Endothelial cell of umbilical vein (primary cell): Measurements from ENCODE around the gene DAB2IP. TPM values are rescaled to one million over a fixed set of nuclear protein-coding genes. Genes with fewer than 3 reads are reported as not detected.

ENCODE experiments used
- BruUV-seq: library from RNA; stranded (reverse); fragments of 400-500 nt; replicated peaks from 2 replicates; lab custom pipeline; 2021; lab: Mats Ljungman, UMichigan
- CTCF ChIA-PET: fragments of 300-600, 350-600 bp; sonication (Branson Sonifier 250); formaldehyde crosslinking; loops from one replicate; lab custom pipeline; 2021; ENCODE audit warnings: antibody characterized with exemption, inconsistent platforms; lab: Charles Lee
- POLR2A ChIA-PET: fragments of 300-600, 350-600 bp; sonication (Branson Sonifier 250); formaldehyde crosslinking; loops from one replicate; lab custom pipeline; 2021; ENCODE audit warnings: antibody characterized with exemption, inconsistent platforms; lab: Charles Lee
- DNase-seq: peaks from one replicate; pipeline ENCODE4 v3.0.0-alpha.2; 2011; ENCODE audit warnings: low read depth, low spot score
- FAIRE-seq: peaks from 2 replicates; lab custom pipeline; 2011; peaks lifted over from hg19 to GRCh38; lab: Jason Lieb, UNC
- H2AFZ ChIP-seq: 2 replicates; pipeline ENCODE4 v1.6.0; 2012; ENCODE audit warnings: low read depth, low read length, control low read depth, inconsistent platforms
- H3K27ac ChIP-seq: 2 replicates; pipeline ENCODE4 v1.5.1; 2011; ENCODE audit warnings: low read depth, mild to moderate bottlenecking, control low read depth, low read length, moderate library complexity; ENCODE audit not compliant: insufficient read depth
- H3K27me3 ChIP-seq, 2 experiments: 2 replicates each; pipeline versions ENCODE4 v1.6.0 to v1.6.1; 2011; ENCODE audit warnings: low read length in 2 of 2, mixed read lengths in 1 of 2; ENCODE audit not compliant: control insufficient read depth in 2 of 2, insufficient read depth in 2 of 2
- H3K36me3 ChIP-seq, 2 experiments: 2 replicates in 1 of 2; 3 replicates in 1 of 2; pipeline ENCODE4 v1.5.1; 2011; ENCODE audit warnings: low read length in 2 of 2, mild to moderate bottlenecking in 1 of 2, moderate library complexity in 1 of 2; ENCODE audit not compliant: control insufficient read depth in 2 of 2, insufficient read depth in 2 of 2; ENCODE audit errors: extremely low read depth in 1 of 2
- H3K4me1 ChIP-seq: 3 replicates; pipeline ENCODE4 v1.5.1; 2011; ENCODE audit warnings: mild to moderate bottlenecking, low read length; ENCODE audit not compliant: control insufficient read depth, insufficient read depth; ENCODE audit errors: extremely low read depth
- H3K4me2 ChIP-seq: 2 replicates; pipeline ENCODE4 v1.6.1; 2011; ENCODE audit warnings: low read length, control low read depth, mixed read lengths; ENCODE audit not compliant: insufficient read depth
- H3K4me3 ChIP-seq, 3 experiments: fragments of 200-600 bp in 1 of 3; sonication (generic), shearing (Covaris generic) in 1 of 3; replicated peaks in 1 of 3; 2 replicates each; pipeline ENCODE4 v1.5.1; 2011 to 2016; ENCODE audit warnings: control low read depth in 3 of 3, low read length in 3 of 3, mild to moderate bottlenecking in 2 of 3, inconsistent platforms in 1 of 3, low read depth in 1 of 3, moderate library complexity in 1 of 3; ENCODE audit not compliant: insufficient read depth in 1 of 3
- H3K79me2 ChIP-seq: 2 replicates; pipeline ENCODE4 v1.6.0; 2012; ENCODE audit warnings: low read length, inconsistent platforms; ENCODE audit not compliant: control insufficient read depth, insufficient read depth
- H3K9ac ChIP-seq: replicated peaks from 2 replicates; pipeline ENCODE3; 2011; ENCODE audit warnings: low read length, control low read depth; ENCODE audit not compliant: insufficient read depth; ENCODE audit errors: extremely low read depth
- H3K9me1 ChIP-seq: replicated peaks from 3 replicates; pipeline ENCODE4 v1.6.0; 2011; ENCODE audit warnings: mild to moderate bottlenecking, low read length; ENCODE audit not compliant: control insufficient read depth, insufficient read depth; ENCODE audit errors: extremely low read depth
- H3K9me3 ChIP-seq: replicated peaks from 2 replicates; pipeline ENCODE4 v1.5.1; 2012; ENCODE audit warnings: low read length, inconsistent platforms; ENCODE audit not compliant: control insufficient read depth, insufficient read depth
- H4K20me1 ChIP-seq: replicated peaks from 2 replicates; pipeline ENCODE3; 2011; ENCODE audit warnings: mild to moderate bottlenecking, low read length; ENCODE audit not compliant: control insufficient read depth, insufficient read depth; ENCODE audit errors: extremely low read depth
- EZH2 ChIP-seq: IDR thresholded peaks from 2 replicates; pipeline ENCODE4 v1.6.1; 2012; ENCODE audit warnings: borderline replicate concordance, low read depth, mild to moderate bottlenecking, moderate library complexity, low read length, inconsistent platforms; ENCODE audit not compliant: severe bottlenecking
- FOS ChIP-seq: IDR thresholded peaks from 2 replicates; pipeline ENCODE4 v1.6.1; 2011; ENCODE audit warnings: mild to moderate bottlenecking, low read length, moderate library complexity, borderline replicate concordance; ENCODE audit not compliant: insufficient read depth
- GATA2 ChIP-seq: IDR thresholded peaks from 2 replicates; pipeline ENCODE4 v1.7.0; 2011; ENCODE audit warnings: low read depth, mild to moderate bottlenecking, moderate library complexity, mixed read lengths, low read length; ENCODE audit not compliant: insufficient read length, insufficient read depth
- JUN ChIP-seq: IDR thresholded peaks from 2 replicates; pipeline ENCODE4 v1.6.1; 2011; ENCODE audit warnings: borderline replicate concordance, low read depth; ENCODE audit not compliant: insufficient read length, insufficient read depth
- MYC ChIP-seq: IDR thresholded peaks from one replicate; pipeline ENCODE4 v1.6.1; 2011; ENCODE audit warnings: mild to moderate bottlenecking, low read depth, low read length
- POLR2A ChIP-seq: IDR thresholded peaks from 2 replicates; pipeline ENCODE4 v1.6.1; 2012; ENCODE audit warnings: low read depth, mild to moderate bottlenecking, control low read depth, low read length
- POLR2AphosphoS5 ChIP-seq: IDR thresholded peaks from 2 replicates; pipeline ENCODE4 v1.6.1; 2012; ENCODE audit warnings: low read depth, mild to moderate bottlenecking, control low read depth, low read length, moderate library complexity; ENCODE audit not compliant: insufficient read depth
- dilution Hi-C: fragments of 300-500 bp; cut with MboI; formaldehyde crosslinking; loops from one replicate; pipeline ENCODE4 v1.15.0; 2019; ENCODE audit warnings: low sequenced_read_pairs; ENCODE audit not compliant: extremely low pct_ligation_motif_present
- intact Hi-C: fragments of 100-400 bp; cut with micrococcal nuclease; formaldehyde crosslinking; loops from one replicate; pipeline ENCODE4 v1.10.0; 2022
- polyA plus RNA-seq, 4 experiments: library from polyadenylated mRNA; depleted of rRNA in 3 of 4; stranded (reverse) in 3 of 4; unstranded in 1 of 4; fragments of >200 nt; gene quantifications; 2 replicates each; pipeline versions ENCODE4 v1.2.1 to v1.2.3, GENCODE V29; 2011 to 2012; ENCODE audit warnings: missing spikeins in 1 of 4
- total RNA-seq: library from RNA; stranded (reverse); gene quantifications from 2 replicates; pipeline ENCODE4 v1.2.3, GENCODE V29; 2021
- TF ChIP-seq, protein P1 (sequence below): IDR thresholded peaks from 2 replicates; pipeline ENCODE4 v1.6.1; 2011; ENCODE audit not compliant: insufficient read depth, insufficient read length
- TF ChIP-seq, protein P2 (sequence below), 2 donors: IDR thresholded peaks; 1 replicate in 1 of 2; 2 replicates in 1 of 2; pipeline ENCODE4 v1.5.1; 2011; ENCODE audit warnings: low read length in 2 of 2, mild to moderate bottlenecking in 2 of 2, moderate library complexity in 2 of 2, control low read depth in 1 of 2, inconsistent platforms in 1 of 2, low read depth in 1 of 2; ENCODE audit not compliant: insufficient read depth in 1 of 2; ENCODE audit errors: extremely low read depth in 1 of 2

Gene DAB2IP
- total and polyA plus RNA-seq, 2 donors (not counting 3 experiments of a cell fraction or from before 2014, with no cell fraction given) = 29.2 to 53.6 TPM

DNA sequence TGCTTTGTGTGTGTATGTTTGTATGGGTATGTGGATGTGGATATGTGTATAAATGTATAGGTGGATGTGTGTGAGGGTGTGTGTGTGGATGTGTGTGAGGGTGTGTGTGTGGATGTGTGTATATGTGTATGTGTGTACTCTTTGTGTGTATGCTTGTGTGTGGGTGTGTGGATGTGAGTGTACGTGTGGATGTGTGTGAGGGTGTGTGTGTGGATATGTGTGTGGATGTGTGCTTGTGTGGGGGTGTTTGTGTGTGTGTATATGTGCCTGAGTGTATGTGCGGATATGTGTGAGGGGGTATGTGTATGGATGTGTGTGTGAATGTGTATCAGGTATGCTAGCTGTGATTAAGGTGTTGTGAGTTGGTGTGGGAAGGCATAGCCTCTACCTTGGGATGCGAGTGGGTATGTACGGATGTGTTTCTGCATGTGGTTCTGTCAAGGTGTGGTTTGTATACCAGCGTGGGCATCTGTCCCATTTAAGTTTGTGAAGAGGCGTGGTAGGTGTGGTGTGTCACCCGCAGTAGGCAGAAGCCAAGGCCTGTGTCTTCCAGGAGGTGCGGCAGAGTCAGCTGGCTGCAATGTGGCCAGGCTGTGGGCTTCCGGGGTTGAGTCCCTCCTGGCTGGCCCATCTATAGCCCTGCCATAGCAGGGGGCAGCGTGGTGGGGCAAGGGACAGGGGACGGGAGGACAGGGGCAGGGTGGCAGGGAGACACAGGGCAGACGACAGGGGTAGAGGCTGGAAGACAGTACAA lies 155.8 kb downstream of the DAB2IP start:
- Histone ChIP-seq H4K20me1 (no peaks in the 10 kb centered on the region), H3K27ac (no peak overlapping the region), H3K4me3 (no peak overlapping the region), H2AFZ (no peak overlapping the region), H3K4me1 (no peaks in the 10 kb centered on the region), H3K36me3 (no peaks in the 10 kb centered on the region), H3K9me3 (no peaks in the 10 kb centered on the region), H3K9me1 (no peaks in the 10 kb centered on the region), H3K4me2 (no peak overlapping the region), H3K79me2 (no peaks in the 10 kb centered on the region), H3K9ac (no peak overlapping the region), H3K27me3 (peaks cover 0 to 9% of the 10 kb centered on the region in 2 experiments)
- intact Hi-C loops = no loop called here
- TF ChIP-seq, protein P1, sequence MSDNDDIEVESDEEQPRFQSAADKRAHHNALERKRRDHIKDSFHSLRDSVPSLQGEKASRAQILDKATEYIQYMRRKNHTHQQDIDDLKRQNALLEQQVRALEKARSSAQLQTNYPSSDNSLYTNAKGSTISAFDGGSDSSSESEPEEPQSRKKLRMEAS = no peak
- TF ChIP-seq GATA2 (no peak), JUN (no peak), POLR2AphosphoS5 (no peak), POLR2A (no peak)
- dilution Hi-C loops = no loop called here
- DNase-seq (no peak), FAIRE-seq (no peak)
- ChIA-PET CTCF (no interaction called here), POLR2A (no interaction called here)
- BruUV-seq = no TSS peak

DNA sequence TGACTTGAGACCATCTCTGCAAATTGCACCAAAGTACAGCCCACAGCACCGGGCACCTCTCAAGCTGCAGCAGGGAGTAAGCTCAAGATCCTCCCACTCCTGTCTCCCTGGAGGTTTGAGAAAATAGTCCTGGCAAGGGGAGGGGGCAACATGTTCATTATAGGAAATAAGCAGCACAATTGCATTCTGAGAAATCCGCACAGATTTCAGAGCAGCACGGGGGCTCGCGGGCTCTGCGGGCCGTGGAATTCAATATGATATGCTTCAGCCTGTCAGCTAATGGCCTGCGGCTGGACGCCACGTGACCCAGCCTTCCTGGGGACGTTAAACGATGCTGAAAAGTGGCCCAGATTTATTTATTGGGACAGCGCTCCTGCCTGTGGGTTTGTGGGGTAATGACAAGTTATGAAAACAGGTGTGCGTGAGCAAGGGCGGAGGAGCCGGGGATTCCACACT lies 156.4 kb downstream of the DAB2IP start:
- FAIRE-seq = no peak
- no peaks in the 10 kb centered on the region for H3K79me2 ChIP-seq
- no peak overlapping the region for H3K4me2 ChIP-seq
- TF ChIP-seq, protein P2, sequence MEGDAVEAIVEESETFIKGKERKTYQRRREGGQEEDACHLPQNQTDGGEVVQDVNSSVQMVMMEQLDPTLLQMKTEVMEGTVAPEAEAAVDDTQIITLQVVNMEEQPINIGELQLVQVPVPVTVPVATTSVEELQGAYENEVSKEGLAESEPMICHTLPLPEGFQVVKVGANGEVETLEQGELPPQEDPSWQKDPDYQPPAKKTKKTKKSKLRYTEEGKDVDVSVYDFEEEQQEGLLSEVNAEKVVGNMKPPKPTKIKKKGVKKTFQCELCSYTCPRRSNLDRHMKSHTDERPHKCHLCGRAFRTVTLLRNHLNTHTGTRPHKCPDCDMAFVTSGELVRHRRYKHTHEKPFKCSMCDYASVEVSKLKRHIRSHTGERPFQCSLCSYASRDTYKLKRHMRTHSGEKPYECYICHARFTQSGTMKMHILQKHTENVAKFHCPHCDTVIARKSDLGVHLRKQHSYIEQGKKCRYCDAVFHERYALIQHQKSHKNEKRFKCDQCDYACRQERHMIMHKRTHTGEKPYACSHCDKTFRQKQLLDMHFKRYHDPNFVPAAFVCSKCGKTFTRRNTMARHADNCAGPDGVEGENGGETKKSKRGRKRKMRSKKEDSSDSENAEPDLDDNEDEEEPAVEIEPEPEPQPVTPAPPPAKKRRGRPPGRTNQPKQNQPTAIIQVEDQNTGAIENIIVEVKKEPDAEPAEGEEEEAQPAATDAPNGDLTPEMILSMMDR (IDR thresholded peaks at IDR 0.05; ENCODE audit: extremely low read depth in 1 of 2, insufficient read depth in 1 of 2, low read depth in 1 of 2, low read length in 2 of 2) = no peak
- TF ChIP-seq JUN = no peak
- no peak for TF ChIP-seq POLR2AphosphoS5
- TF ChIP-seq, protein P1 = no peak
- no peak for TF ChIP-seq MYC
- no peak for TF ChIP-seq FOS
- TF ChIP-seq EZH2 = no peak
- no peak for TF ChIP-seq GATA2
- TF ChIP-seq POLR2A = no peak
- ChIA-PET POLR2A (no interaction called here), CTCF (no interaction called here)
- H3K9ac ChIP-seq = no peak overlapping the region
- peaks cover 0 to 4% of the 10 kb centered on the region in 2 experiments for H3K27me3 ChIP-seq
- no peak overlapping the region for H3K4me3 ChIP-seq
- no TSS peak for BruUV-seq
- no peak for DNase-seq
- no peaks in the 10 kb centered on the region for H3K9me3 ChIP-seq
- intact Hi-C loops = no loop called here
- dilution Hi-C loops = no loop called here
- no peaks in the 10 kb centered on the region for H3K9me1 ChIP-seq
- H3K27ac ChIP-seq = no peak overlapping the region
- no peak overlapping the region for H2AFZ ChIP-seq
- no peaks in the 10 kb centered on the region for H4K20me1 ChIP-seq
- H3K36me3 ChIP-seq = no peaks in the 10 kb centered on the region
- H3K4me1 ChIP-seq = no peaks in the 10 kb centered on the region
